PC-9 (cell line): ENCODE results near the gene TMEM164. TPM values are rescaled to one million over a fixed set of nuclear protein-coding genes. Genes with fewer than 3 reads are reported as not detected.

Experiments
- BruUV-seq: library from RNA; stranded (reverse); fragments of 400-500 nt; replicated peaks from 2 replicates; lab custom pipeline; 2021; lab: Mats Ljungman, UMichigan
- CTCF ChIA-PET: fragments of 300-600 bp; sonication (Branson Sonifier 250); formaldehyde crosslinking; loops from one replicate; lab custom pipeline; 2022; ENCODE audit warnings: antibody characterized with exemption; lab: Charles Lee
- POLR2A ChIA-PET: fragments of 300-600 bp; sonication (Branson Sonifier 250); formaldehyde crosslinking; loops from one replicate; lab custom pipeline; 2022; ENCODE audit warnings: antibody characterized with exemption; ENCODE audit not compliant: unreplicated experiment; lab: Charles Lee
- DNase-seq, 2 experiments: peaks; one replicate each; pipeline versions ENCODE4 v3.0.0 to v3.0.0-alpha.2; 2015 to 2022; ENCODE audit warnings: mixed read lengths in 1 of 2
- H2AFZ ChIP-seq: fragments of 200-600 bp; sonication (generic); 2 replicates; pipeline ENCODE4 v1.8.1; 2017; ENCODE audit warnings: antibody characterized with exemption
- H3F3A ChIP-seq: fragments of 200-600 bp; sonication (generic); 2 replicates; pipeline ENCODE4 v1.8.1; 2017; ENCODE audit warnings: antibody characterized with exemption, mild to moderate bottlenecking, low read depth; ENCODE audit not compliant: insufficient read depth
- H3K27ac ChIP-seq: fragments of 200-600 bp; sonication (generic); 2 replicates; pipeline ENCODE4 v1.6.1; 2016; ENCODE audit warnings: mixed run types
- H3K27me3 ChIP-seq: fragments of 200-600 bp; sonication (generic); 2 replicates; pipeline ENCODE4 v1.6.1; 2016; ENCODE audit warnings: low read depth, mixed run types; ENCODE audit not compliant: insufficient read depth
- H3K36me3 ChIP-seq: fragments of 200-600 bp; sonication (generic); 2 replicates; pipeline ENCODE4 v1.6.1; 2016; ENCODE audit warnings: low read depth, mixed run types
- H3K4me1 ChIP-seq: fragments of 200-600 bp; sonication (generic); replicated peaks from 2 replicates; pipeline ENCODE4 v1.6.1; 2016; ENCODE audit warnings: mixed run types; ENCODE audit not compliant: insufficient read depth
- H3K4me2 ChIP-seq: fragments of 200-600 bp; sonication (generic); 2 replicates; pipeline ENCODE4 v1.6.1; 2017; ENCODE audit warnings: mixed run types
- H3K4me3 ChIP-seq: fragments of 200-600 bp; sonication (generic); 2 replicates; pipeline ENCODE4 v1.6.1; 2016; ENCODE audit warnings: mixed run types
- H3K79me2 ChIP-seq: fragments of 200-600 bp; sonication (generic); 2 replicates; pipeline ENCODE4 v1.6.1; 2017; ENCODE audit warnings: low read depth, mixed run types
- H3K9me2 ChIP-seq: fragments of 200-600 bp; sonication (generic); 2 replicates; pipeline ENCODE4 v1.8.1; 2017; ENCODE audit warnings: mild to moderate bottlenecking; ENCODE audit not compliant: insufficient read depth
- H3K9me3 ChIP-seq: fragments of 200-600 bp; sonication (generic); 2 replicates; pipeline ENCODE4 v1.8.1; 2016; ENCODE audit warnings: low read depth; ENCODE audit not compliant: insufficient read depth
- H4K20me1 ChIP-seq: fragments of 200-600 bp; sonication (generic); 2 replicates; pipeline ENCODE4 v1.8.1; 2017; ENCODE audit not compliant: insufficient read depth
- CTCF ChIP-seq: fragments of 200-600 bp; sonication (generic); conservative IDR thresholded peaks from 2 replicates; pipeline ENCODE4 v1.6.1; 2017; ENCODE audit warnings: mixed run types, antibody characterized with exemption, mild to moderate bottlenecking, moderate library complexity
- EZH2 ChIP-seq: fragments of 200-600 bp; sonication (generic); IDR thresholded peaks from 2 replicates; pipeline ENCODE4 v1.8.0; 2017; ENCODE audit warnings: antibody characterized with exemption, low read depth
- intact Hi-C: fragments of 100-400 bp; cut with micrococcal nuclease; formaldehyde crosslinking; loops from one replicate; pipeline ENCODE4 v1.10.0; 2022; ENCODE audit not compliant: unreplicated experiment
- total RNA-seq: library from RNA; stranded (reverse); gene quantifications from 2 replicates; pipeline ENCODE4 v1.2.3, GENCODE V29; 2021

TMEM164 gene
- total RNA-seq, 1 experiment from 2014 or later: 44.5 TPM

GRCh38 chrX:110026099-110026844 is 23.4 kb downstream of the TMEM164 start:
- ChIA-PET POLR2A (interaction anchor here (1.1 kb wide), 1 partner anchor 13 kb away, joined by 4 read pairs; no protein-coding TSS in a partner anchor), CTCF (interaction anchor here (0.5 kb wide), 1 partner anchor 132 kb away, joined by 3 read pairs; no protein-coding TSS in a partner anchor)
- Histone ChIP-seq H3K4me1 (peaks cover 15% of the 10 kb centered on the region), H3K4me2 (no peak overlapping the region), H3K9me3 (no peaks in the 10 kb centered on the region), H3K27ac (peak overlapping the region; percentile 68), H4K20me1 (no peaks in the 10 kb centered on the region), H3K4me3 (no peak overlapping the region), H3K79me2 (peaks cover 20% of the 10 kb centered on the region; the same call in 1 of the 2 replicates), H3K9me2 (no peaks in the 10 kb centered on the region), H3F3A (peaks cover 19% of the 10 kb centered on the region; the same call in 1 of the 2 replicates), H3K36me3 (no peaks in the 10 kb centered on the region; the same call in 1 of the 2 replicates), H2AFZ (no peak overlapping the region), H3K27me3 (no peaks in the 10 kb centered on the region)
- peak; percentile 48 to 70 for DNase-seq
- no peak for TF ChIP-seq EZH2
- intact Hi-C loops: loop anchor here (1.0 kb wide), 1 partner anchor 61 kb away; no protein-coding TSS in a partner anchor
- no TSS peak for BruUV-seq

- Histone ChIP-seq H3F3A (peaks cover 9% of the 10 kb centered on the region; the same call in 1 of the 2 replicates), H3K27me3 (no peaks in the 10 kb centered on the region), H2AFZ (no peak overlapping the region), H3K27ac (no peak overlapping the region), H3K36me3 (no peaks in the 10 kb centered on the region; the same call in 1 of the 2 replicates), H3K9me3 (no peaks in the 10 kb centered on the region), H3K4me3 (no peak overlapping the region), H3K79me2 (peaks cover 28% of the 10 kb centered on the region), H4K20me1 (0 out of 2 replicates have a peak, but pooled peaks cover 4% of the 10 kb centered on the region), H3K4me2 (no peak overlapping the region), H3K4me1 (peaks cover 23% of the 10 kb centered on the region), H3K9me2 (no peaks in the 10 kb centered on the region; the same call in 1 of the 2 replicates)
- TF ChIP-seq EZH2 (no peak), CTCF (no peak)
- ChIA-PET CTCF (interaction anchor here (0.9 kb wide), 1 partner anchor 48 kb away, joined by 3 read pairs; no protein-coding TSS in a partner anchor), POLR2A (interaction anchor here (0.5 to 0.7 kb wide), 2 partner anchors 21 to 54 kb away, joined by 4 read pairs; no protein-coding TSS in a partner anchor)
- BruUV-seq: no TSS peak
- intact Hi-C loops: no loop called here
- DNase-seq: no peak
These were observed 29.7 kb downstream of the TMEM164 start for GRCh38 chrX:110032534-110033147.

- H3K36me3 ChIP-seq: no peaks in the 10 kb centered on the region; the same call in 1 of the 2 replicates
- H2AFZ ChIP-seq: no peak overlapping the region
- H3K27ac ChIP-seq: no peak overlapping the region
- intact Hi-C loops: no loop called here
- peaks cover 24% of the 10 kb centered on the region for H3K79me2 ChIP-seq
- ChIA-PET POLR2A (no interaction called here), CTCF (no interaction called here)
- DNase-seq: no peak
- no peaks in the 10 kb centered on the region; the same call in 1 of the 2 replicates for H3K9me2 ChIP-seq
- no peak for TF ChIP-seq EZH2
- no peak for TF ChIP-seq CTCF
- H3K4me1 ChIP-seq: peaks cover 23% of the 10 kb centered on the region
- 0 out of 2 replicates have a peak, but pooled peaks cover 4% of the 10 kb centered on the region for H4K20me1 ChIP-seq
- H3K27me3 ChIP-seq: no peaks in the 10 kb centered on the region
- no TSS peak for BruUV-seq
- peaks cover 9% of the 10 kb centered on the region; the same call in 1 of the 2 replicates for H3F3A ChIP-seq
- H3K4me3 ChIP-seq: no peak overlapping the region
- no peak overlapping the region for H3K4me2 ChIP-seq
- no peaks in the 10 kb centered on the region for H3K9me3 ChIP-seq
These were observed 31.1 kb downstream of the TMEM164 start for GRCh38 chrX:110034036-110034435.
